GM18907 (cell line): ENCODE data around the gene SORBS1.

Experiments
- ATAC-seq: cut with Tn5 transposase; IDR thresholded peaks from one replicate; pipeline ENCODE4 v1.9.1; 2021; ENCODE audit warnings: mild to moderate bottlenecking, moderate library complexity; ENCODE audit not compliant: unreplicated experiment

The SORBS1 gene

GRCh38 chr10:95330966-95331453 lies 230.2 kb downstream of the SORBS1 start:
- ATAC-seq = no peak

DNA sequence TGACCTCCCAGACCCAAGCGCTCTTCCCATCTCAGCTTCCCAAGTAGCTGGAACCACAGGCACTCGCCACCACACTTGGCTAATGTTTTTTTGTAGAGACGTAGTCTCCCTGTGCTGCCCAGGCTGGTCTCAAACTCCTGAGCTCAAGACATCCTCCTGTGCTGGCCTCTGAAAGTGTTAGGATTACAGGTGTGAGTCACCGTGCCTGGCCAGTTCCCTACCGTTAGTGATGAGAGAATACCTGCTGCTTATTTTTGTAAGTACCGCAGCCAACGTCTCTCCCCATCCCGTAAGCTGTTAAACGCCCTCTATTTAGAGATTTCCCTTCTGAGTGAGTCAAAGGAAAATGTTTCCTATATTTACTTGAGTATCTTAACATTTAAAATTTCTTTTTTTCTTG lies 231.9 kb downstream of the SORBS1 start:
- no peak for ATAC-seq

- ATAC-seq = no peak
Measured at GRCh38 chr10:95328013-95328412, 233.2 kb downstream of the SORBS1 start.

DNA sequence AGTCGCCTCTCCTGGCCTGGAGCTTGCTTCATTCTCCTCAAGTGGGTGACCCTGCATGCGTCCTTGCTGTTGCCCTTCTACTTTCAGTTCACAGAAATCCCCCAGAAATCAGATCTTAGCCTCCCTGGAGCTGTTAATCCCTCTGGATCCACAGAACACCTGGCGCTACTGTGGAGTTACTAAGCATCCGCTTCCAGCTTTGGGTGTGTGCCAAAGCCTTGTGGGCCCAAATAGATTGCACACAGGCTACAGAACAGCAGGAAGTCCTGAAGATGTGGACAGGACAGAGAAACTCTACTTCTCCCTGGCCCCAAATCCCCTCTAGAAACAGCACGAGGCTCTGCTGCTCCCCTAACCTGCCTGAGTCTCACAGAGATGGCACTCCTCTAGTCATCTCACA lies 233.8 kb downstream of the SORBS1 start:
- no peak for ATAC-seq

DNA sequence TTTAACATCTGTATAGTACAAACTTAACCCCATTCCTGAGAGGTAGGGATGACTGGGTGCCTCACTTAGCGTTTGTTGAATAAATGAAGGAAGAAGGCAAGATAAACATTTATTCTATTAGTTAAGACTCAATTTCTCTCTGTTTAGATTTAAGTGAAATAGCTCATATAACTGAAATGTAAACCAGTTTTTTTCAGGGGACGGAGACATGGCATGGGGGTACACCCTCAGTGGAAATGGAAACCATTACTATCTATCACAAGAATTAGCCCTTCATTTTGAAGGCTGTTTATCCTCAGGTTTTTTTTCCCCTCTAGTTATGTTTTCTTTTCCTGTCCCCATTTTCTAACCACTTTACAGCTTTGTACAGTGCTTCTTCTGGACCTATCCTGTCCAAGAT lies 234.8 kb downstream of the SORBS1 start:
- no peak for ATAC-seq

- no peak for ATAC-seq
Measured at GRCh38 chr10:95325863-95326262, 235.3 kb downstream of the SORBS1 start.

DNA sequence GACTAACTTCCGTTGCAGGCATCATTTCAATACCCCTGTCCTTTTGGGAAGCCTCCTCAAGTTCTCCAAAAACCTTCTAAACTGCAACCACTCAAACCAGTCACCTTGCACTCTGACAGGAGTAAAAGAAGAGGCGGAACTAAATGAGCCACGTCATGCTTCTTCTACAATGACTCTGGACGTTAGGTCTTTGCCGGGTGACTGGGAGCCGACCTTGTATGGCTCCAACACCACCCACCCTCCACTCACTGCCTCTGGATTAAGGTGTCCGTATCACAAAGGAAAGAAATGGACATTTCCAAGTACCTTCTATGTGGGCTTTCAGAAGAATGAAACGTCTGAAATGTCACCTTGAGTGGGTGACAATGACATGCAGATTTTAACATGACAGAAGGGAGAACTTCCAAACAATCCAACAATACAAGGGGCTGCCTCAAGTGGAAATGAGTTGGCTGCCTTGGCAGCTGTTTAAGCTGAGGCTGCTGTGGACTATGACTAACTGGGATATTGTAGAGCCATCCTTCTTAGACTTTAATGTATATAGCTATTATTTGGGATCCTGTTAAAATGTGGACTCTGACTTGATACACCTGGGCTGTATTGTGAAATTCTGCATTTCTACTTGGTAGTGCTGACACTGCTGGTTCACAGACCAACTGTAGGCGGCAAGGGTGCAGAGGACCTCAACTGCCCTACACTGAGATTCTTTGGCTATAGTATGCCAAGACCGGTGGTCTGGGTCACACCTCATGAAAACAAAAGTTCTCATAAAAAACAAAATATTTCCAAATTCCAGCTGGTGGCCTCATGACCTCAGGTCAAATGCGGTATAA lies 236.5 kb downstream of the SORBS1 start:
- no peak for ATAC-seq

GRCh38 chr10:95321554-95322301 lies 239.4 kb downstream of the SORBS1 start:
- no peak for ATAC-seq

- ATAC-seq = no peak
Measured at GRCh38 chr10:95319239-95319638, 241.9 kb downstream of the SORBS1 start.

- no peak for ATAC-seq
Measured at GRCh38 chr10:95315509-95315908, 245.7 kb downstream of the SORBS1 start.

DNA sequence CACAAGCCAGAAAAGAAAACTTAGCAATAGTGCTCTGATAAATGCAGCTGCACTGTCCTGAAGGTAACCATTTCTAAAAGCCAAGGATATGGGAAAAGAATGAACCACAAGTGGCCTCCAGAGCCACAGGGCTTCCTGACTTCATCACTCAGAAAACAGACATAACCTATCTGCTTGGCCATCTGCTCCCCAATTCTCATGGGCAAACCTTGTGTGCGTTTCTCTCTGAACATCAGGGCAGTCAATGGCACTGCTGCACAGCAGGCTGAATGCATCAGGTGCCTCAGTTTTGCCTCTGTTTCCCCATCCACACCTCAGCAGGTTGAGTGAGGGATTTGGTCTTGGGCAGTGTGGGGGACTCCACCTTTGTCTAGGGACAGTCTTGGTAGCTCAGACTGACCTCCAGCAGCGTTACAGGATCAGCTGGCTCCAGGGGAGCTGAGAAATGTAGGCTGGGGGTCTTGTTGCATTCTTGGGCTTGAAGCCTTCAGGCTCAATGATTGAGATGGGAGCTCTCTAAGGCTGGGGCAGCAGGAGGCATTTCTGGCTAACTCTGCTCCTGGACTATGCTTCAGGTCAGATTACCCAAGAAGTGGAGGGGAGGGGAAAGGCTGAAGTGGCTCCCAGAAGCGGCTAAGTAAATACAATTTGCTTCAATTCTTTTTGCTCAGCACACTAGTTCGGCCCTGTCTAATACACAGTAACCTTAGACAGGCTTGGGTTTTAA lies 246.8 kb downstream of the SORBS1 start:
- no peak for ATAC-seq

DNA sequence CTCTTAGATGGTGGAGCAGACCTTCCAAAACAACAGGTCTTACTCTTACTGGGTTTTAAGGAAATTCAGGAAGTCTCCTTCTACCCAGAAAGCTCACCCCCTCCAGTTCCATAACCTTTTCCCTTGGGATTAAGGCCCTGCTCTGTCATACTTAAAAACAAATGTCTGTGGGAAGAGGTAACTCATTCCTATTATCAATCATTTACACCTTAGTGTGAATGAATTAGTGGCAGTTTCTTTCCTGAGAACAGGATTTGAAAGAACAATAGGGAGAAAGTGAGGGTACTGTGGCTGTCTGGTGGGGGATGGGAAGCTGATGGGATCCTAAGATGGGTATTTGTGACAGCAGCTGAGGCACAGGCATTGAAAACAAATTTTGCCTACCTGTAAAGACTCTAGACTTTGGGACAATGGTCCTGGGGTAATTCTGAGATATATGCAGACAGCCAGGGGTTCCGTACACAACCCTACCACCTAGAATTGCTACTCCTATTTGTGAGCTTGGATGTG lies 248.1 kb downstream of the SORBS1 start:
- no peak for ATAC-seq

GRCh38 chr10:95312257-95312656 lies 248.9 kb downstream of the SORBS1 start:
- no peak for ATAC-seq

DNA sequence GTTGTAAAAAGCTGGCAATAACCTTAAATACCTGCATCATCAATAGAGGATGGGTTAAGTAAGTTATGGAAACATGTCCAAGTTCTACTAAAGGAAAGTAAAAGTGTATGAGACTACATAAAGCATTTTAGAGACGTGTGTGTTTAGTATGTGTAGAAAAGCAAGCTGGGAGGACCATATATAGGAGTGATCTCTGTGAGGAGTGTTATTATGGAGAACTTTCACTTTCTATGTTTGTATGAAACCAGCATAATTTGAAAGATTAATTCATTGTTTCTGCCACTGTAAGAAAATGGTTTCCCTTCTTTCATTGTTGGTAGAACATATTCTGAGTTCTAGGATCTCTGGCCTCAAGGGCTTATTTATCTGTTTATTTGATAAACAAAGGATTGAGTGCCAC lies 251.2 kb downstream of the SORBS1 start:
- no peak for ATAC-seq

DNA sequence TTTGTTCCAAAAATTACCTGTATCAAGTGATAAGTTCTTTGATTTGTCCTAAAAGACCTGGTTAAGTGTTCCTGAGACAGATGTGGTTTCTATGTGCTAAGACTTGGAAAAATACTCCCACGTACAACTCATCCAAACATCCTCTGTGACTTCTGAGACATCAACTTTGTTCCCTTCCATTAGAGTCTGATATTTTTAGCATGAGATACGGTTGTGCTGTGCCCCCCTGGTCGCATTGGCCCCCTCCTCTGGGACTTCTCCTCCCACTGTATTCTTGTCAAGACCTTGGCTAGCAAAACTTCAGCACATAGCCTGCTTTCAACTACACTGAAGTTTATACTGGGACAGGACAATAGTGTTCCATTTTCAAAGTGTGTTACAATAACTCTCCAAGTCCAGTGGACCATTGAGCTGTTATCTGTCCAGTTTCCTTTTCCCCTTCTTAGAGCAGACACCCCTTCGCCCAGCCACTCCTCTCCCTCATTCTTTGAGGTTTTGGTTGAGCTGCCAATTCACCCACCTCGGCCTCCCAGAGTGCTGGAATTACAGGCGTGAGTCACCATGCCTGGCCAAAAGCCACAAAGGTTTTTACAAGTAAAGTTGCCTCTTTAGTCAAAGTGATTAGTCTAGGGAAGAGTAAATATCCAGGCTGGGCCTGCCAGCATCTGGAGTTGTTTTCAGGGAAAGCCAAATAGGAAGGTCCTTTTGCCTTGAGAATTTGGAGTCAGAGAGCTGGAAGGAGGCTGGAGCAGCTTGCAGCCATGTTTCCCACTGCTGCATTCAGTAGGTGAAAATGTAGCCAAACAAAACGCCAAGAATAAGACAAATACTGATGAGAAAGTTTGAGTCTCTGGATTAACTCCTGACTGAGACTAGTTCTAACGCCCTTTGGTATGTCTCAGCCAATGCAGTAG lies 252.5 kb downstream of the SORBS1 start:
- no peak for ATAC-seq

- ATAC-seq = no peak
Measured at GRCh38 chr10:95306851-95307250, 254.3 kb downstream of the SORBS1 start.

DNA sequence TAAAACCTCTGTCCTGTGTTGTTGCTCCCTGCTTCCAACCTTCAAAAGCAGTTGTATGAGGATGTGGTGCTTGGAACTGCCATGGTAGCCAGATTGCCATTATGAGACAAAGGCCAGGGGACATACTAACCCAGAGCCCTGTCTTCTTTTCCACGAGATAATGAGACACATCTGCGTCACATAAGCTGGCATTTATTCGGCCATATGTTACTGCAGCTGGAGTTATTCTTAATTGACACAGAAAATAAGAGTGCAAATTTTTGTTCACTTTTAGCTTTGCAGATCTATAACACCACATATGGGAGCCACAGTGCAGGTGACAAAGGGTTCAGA lies 254.9 kb downstream of the SORBS1 start:
- no peak for ATAC-seq

DNA sequence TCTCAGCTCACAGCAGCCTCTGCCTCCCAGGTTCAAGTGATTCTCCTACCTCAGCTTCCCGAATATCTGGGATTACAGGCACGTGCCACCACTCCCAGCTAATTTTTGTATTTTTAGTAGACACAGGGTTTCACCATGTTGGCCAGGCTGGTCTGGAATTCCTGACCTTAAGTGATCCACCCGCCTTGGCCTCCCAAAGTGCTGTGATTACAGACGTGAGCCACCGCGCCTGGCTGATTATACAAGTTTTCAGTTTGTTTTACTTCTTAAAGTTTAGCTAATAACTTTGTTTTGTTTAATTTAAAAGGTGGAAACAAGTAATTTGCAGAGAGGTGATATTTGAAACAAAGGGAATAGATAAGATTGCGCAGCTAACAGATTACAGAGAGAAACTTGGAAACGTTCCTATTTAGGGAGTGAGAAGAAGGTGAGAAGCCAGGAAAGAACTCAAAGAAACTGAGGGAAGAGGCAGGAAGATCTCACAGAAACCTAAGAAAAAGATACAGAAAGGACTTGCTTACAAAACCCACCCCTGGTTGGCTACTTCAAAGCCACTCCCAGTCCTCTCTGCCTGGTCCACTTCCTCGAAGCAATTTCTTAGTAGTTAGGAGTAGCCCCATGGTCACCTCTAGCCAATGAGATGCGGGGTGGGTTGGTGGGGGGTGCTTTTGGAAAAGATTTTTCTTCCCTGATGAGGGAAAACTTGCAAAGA lies 255.4 kb downstream of the SORBS1 start:
- no peak for ATAC-seq

GRCh38 chr10:95304976-95305375 lies 256.2 kb downstream of the SORBS1 start:
- no peak for ATAC-seq

DNA sequence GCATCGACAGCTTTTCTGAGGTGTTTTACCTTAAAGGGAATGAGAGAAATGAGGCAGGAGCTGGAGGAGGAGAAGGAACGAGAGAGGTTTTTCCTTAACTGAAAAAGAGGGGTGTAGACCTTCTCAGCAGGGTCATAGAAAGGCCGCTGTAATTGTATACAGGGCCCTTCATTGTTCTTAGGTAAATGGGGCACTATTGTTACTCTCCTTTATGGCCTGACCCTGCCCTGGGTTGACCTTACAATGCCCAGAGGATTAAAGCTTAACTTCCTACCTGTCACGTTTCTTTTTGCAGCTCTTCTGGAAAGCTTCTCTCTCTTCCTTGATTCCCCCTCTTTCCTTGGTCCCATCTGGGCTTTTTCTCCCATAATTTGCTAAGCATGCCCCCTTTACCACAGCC lies 256.7 kb downstream of the SORBS1 start:
- no peak for ATAC-seq
